ENCODE measurements around the gene HLA-DRA. TPM values are rescaled to one million over a fixed set of nuclear protein-coding genes. Genes with fewer than 3 reads are reported as not detected.

HLA-DRA gene
- total and polyA plus RNA-seq, 2 donors (not counting 1 experiment from before 2014, with no cell fraction given) = 2,881 to 4,498 TPM

- DNase-seq = no peak
- H3K27ac Mint-ChIP-seq = no peak overlapping the region
- ChIA-PET POLR2A (no interaction called here), CTCF (interaction anchor here (1.0 to 5.3 kb wide), 5 partner anchors 9 to 368 kb away, joined by 3 to 46 read pairs (median 6); no protein-coding TSS in a partner anchor)
- Histone ChIP-seq H3K27me3 (replicated peaks in 1 of 4; ENCODE audit: control extremely low read depth in 1 of 4, control insufficient read depth in 3 of 4, insufficient read depth in 4 of 4, low read length in 3 of 4) (no peaks in the 10 kb centered on the region), H3K79me2 (ENCODE audit: control insufficient read depth, insufficient read depth, low read length) (peaks cover 17% of the 10 kb centered on the region), H2AFZ (ENCODE audit: insufficient read depth, low read depth, low read length, poor library complexity, severe bottlenecking) (no peak overlapping the region), H4K20me1 (ENCODE audit: control insufficient read depth, insufficient read depth, low read length, poor library complexity, severe bottlenecking) (no peaks in the 10 kb centered on the region), H3K27ac (ENCODE audit: low read length in 2 of 2) (no peak overlapping the region), H3K36me3 (replicated peaks in 1 of 2; ENCODE audit: control extremely low read depth in 1 of 2, control insufficient read depth in 1 of 2, extremely low read depth in 1 of 2, insufficient read depth in 2 of 2, low read length in 1 of 2) (no peaks in the 10 kb centered on the region), H3K9me3 (ENCODE audit: control extremely low read depth in 1 of 3, control insufficient read depth in 2 of 3, insufficient read depth in 1 of 3, low read length in 2 of 3) (no peaks in the 10 kb centered on the region), H3K4me3 (ENCODE audit: control extremely low read depth in 1 of 5, extremely low read depth in 1 of 5, insufficient read depth in 1 of 5, low read depth in 2 of 5, low read length in 4 of 5) (no peak overlapping the region), H3K4me1 (ENCODE audit: control insufficient read depth in 2 of 2, insufficient read depth in 2 of 2, low read length in 2 of 2) (peaks cover 2 to 3% of the 10 kb centered on the region in 2 donors), H3K9ac (ENCODE audit: low read length) (no peak overlapping the region), H3K4me2 (replicated peaks; ENCODE audit: low read depth, low read length, poor library complexity, severe bottlenecking) (no peak overlapping the region)
- intact Hi-C loops (cut with micrococcal nuclease) = no loop called here
- no peak overlapping the region for H3K4me3 Mint-ChIP-seq
- peaks cover 4% of the 10 kb centered on the region for H3K27me3 Mint-ChIP-seq
- ATAC-seq (ENCODE audit: low read depth) = no peak
- TF ChIP-seq EZH2 (IDR thresholded peaks at IDR 0.05; ENCODE audit: borderline replicate concordance, insufficient read depth, low read depth, low read length, poor library complexity, severe bottlenecking) = no peak
- TF ChIP-seq, protein P1, sequence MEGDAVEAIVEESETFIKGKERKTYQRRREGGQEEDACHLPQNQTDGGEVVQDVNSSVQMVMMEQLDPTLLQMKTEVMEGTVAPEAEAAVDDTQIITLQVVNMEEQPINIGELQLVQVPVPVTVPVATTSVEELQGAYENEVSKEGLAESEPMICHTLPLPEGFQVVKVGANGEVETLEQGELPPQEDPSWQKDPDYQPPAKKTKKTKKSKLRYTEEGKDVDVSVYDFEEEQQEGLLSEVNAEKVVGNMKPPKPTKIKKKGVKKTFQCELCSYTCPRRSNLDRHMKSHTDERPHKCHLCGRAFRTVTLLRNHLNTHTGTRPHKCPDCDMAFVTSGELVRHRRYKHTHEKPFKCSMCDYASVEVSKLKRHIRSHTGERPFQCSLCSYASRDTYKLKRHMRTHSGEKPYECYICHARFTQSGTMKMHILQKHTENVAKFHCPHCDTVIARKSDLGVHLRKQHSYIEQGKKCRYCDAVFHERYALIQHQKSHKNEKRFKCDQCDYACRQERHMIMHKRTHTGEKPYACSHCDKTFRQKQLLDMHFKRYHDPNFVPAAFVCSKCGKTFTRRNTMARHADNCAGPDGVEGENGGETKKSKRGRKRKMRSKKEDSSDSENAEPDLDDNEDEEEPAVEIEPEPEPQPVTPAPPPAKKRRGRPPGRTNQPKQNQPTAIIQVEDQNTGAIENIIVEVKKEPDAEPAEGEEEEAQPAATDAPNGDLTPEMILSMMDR (IDR thresholded peaks at IDR 0.05) = no peak
- no peaks in the 10 kb centered on the region for H3K9me3 Mint-ChIP-seq (ENCODE audit: insufficient read depth)
- peaks cover 4% of the 10 kb centered on the region for H3K4me1 Mint-ChIP-seq
- no CpG with 5 or more reads among the region's 1 CpG for WGBS (ENCODE audit: insufficient coverage)
Observed at GRCh38 chr6:32427218-32427617, 12.5 kb upstream of the HLA-DRA start.

GRCh38 chr6:32427934-32428474 lies 11.7 kb upstream of the HLA-DRA start:
- intact Hi-C loops (cut with micrococcal nuclease) = no loop called here
- ATAC-seq (ENCODE audit: low read depth) = no peak
- 100% methylated on average over 2 of the region's 4 CpGs for WGBS (ENCODE audit: insufficient coverage)

More at GRCh38 chr6:32427934-32428474, 11.7 kb upstream of the HLA-DRA start:
- H3K9me3 ChIP-seq (ENCODE audit: control extremely low read depth in 1 of 3, control insufficient read depth in 2 of 3, insufficient read depth in 1 of 3, low read length in 2 of 3) = no peaks in the 10 kb centered on the region
- no peak overlapping the region for H3K4me2 ChIP-seq (replicated peaks; ENCODE audit: low read depth, low read length, poor library complexity, severe bottlenecking)
- no peak overlapping the region for H3K27ac ChIP-seq (ENCODE audit: low read length in 2 of 2)
- no peaks in the 10 kb centered on the region for H3K36me3 ChIP-seq (replicated peaks in 1 of 2; ENCODE audit: control extremely low read depth in 1 of 2, control insufficient read depth in 1 of 2, extremely low read depth in 1 of 2, insufficient read depth in 2 of 2, low read length in 1 of 2)
- no peak overlapping the region for H3K4me3 Mint-ChIP-seq
- peaks cover 2 to 6% of the 10 kb centered on the region in 2 donors for H3K4me1 ChIP-seq (ENCODE audit: control insufficient read depth in 2 of 2, insufficient read depth in 2 of 2, low read length in 2 of 2)
- H3K9ac ChIP-seq (ENCODE audit: low read length) = no peak overlapping the region
- no peaks in the 10 kb centered on the region for H3K27me3 ChIP-seq (replicated peaks in 1 of 4; ENCODE audit: control extremely low read depth in 1 of 4, control insufficient read depth in 3 of 4, insufficient read depth in 4 of 4, low read length in 3 of 4)
- H3K79me2 ChIP-seq (ENCODE audit: control insufficient read depth, insufficient read depth, low read length) = peaks cover 25% of the 10 kb centered on the region
- POLR2A ChIA-PET = no interaction called here
- H3K4me1 Mint-ChIP-seq = peaks cover 7% of the 10 kb centered on the region
- no peaks in the 10 kb centered on the region for H3K9me3 Mint-ChIP-seq (ENCODE audit: insufficient read depth)
- CTCF ChIA-PET = interaction anchor here (5.3 kb wide), 1 partner anchor 358 kb away, joined by 58 read pairs; no protein-coding TSS in a partner anchor
- no peak overlapping the region for H3K27ac Mint-ChIP-seq
- peaks cover 4% of the 10 kb centered on the region for H3K27me3 Mint-ChIP-seq
- no peak for DNase-seq
- H3K4me3 ChIP-seq (ENCODE audit: control extremely low read depth in 1 of 5, extremely low read depth in 1 of 5, insufficient read depth in 1 of 5, low read depth in 2 of 5, low read length in 4 of 5) = no peak overlapping the region
- no peaks in the 10 kb centered on the region for H4K20me1 ChIP-seq (ENCODE audit: control insufficient read depth, insufficient read depth, low read length, poor library complexity, severe bottlenecking)
- no peak overlapping the region for H2AFZ ChIP-seq (ENCODE audit: insufficient read depth, low read depth, low read length, poor library complexity, severe bottlenecking)
- TF ChIP-seq EZH2 (IDR thresholded peaks at IDR 0.05; ENCODE audit: borderline replicate concordance, insufficient read depth, low read depth, low read length, poor library complexity, severe bottlenecking) = no peak
- TF ChIP-seq, protein P1 (IDR thresholded peaks at IDR 0.05) = no peak
